DMS153 (cell line): ENCODE data around the gene NOS3.

Experiments used
- DNase-seq: peaks from one replicate; lab custom pipeline; 2025; lab: John Stamatoyannopoulos, UW

Gene NOS3

GRCh38 chr7:150952331-150953050 lies 38.3 kb upstream of the NOS3 start:
- no peak for DNase-seq

- DNase-seq, result no peak
These were observed 37.5 kb upstream of the NOS3 start for GRCh38 chr7:150953061-150953997.

- DNase-seq, result no peak
These were observed 36.4 kb upstream of the NOS3 start for GRCh38 chr7:150954201-150954985.

- DNase-seq, result no peak
These were observed 35.8 kb upstream of the NOS3 start for GRCh38 chr7:150954986-150955518.

GRCh38 chr7:150955519-150956394 lies 35.1 kb upstream of the NOS3 start:
- DNase-seq, result no peak

GRCh38 chr7:150956395-150957132 lies 34.3 kb upstream of the NOS3 start:
- DNase-seq, result no peak

GRCh38 chr7:150957133-150958020 lies 33.4 kb upstream of the NOS3 start:
- no peak for DNase-seq

- DNase-seq, result no peak
These were observed 32.7 kb upstream of the NOS3 start for GRCh38 chr7:150958062-150958552.

GRCh38 chr7:150958597-150958996 lies 32.2 kb upstream of the NOS3 start:
- DNase-seq, result no peak

GRCh38 chr7:150959081-150959480 lies 31.7 kb upstream of the NOS3 start:
- no peak for DNase-seq

GRCh38 chr7:150959739-150960734 lies 30.8 kb upstream of the NOS3 start:
- DNase-seq, result no peak

- DNase-seq, result no peak
These were observed 29.1 kb upstream of the NOS3 start for GRCh38 chr7:150961510-150962289.

GRCh38 chr7:150962290-150962552 lies 28.6 kb upstream of the NOS3 start:
- no peak for DNase-seq

GRCh38 chr7:150962553-150963399 lies 28.0 kb upstream of the NOS3 start:
- no peak for DNase-seq

- no peak for DNase-seq
These were observed 26.9 kb upstream of the NOS3 start for GRCh38 chr7:150963707-150964559.
